ENCODE data around the gene MTX1. TPM values are rescaled to one million over a fixed set of nuclear protein-coding genes. Genes with fewer than 3 reads are reported as not detected.
A peak's percentile ranks its signal among the peaks of the same experiment; 100 is the strongest.

The MTX1 gene
- total RNA-seq, 3 donors from 2014 or later (not counting 1 experiment from before 2014, with no cell fraction given), result 22.3 to 28.5 (median 27.9) TPM

DNA sequence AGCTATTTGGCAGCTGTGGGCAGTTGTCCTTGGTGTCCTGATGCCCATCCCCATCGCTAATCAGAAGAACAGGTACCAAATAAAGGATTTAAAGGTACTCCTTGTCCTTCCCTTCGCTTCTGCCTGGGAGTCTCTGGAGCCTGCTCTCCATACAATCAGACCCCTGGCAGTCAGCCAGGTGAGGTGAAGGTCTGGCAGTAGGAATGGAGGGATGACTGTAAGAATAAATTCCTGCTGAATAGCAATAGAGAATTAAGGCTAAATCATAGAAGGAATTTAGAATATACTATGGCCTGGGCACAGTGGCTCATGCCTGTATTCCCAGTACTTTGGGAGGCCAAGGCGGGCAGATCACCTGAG is 10.0 kb upstream of the MTX1 start:
- TF ChIP-seq, protein P1, sequence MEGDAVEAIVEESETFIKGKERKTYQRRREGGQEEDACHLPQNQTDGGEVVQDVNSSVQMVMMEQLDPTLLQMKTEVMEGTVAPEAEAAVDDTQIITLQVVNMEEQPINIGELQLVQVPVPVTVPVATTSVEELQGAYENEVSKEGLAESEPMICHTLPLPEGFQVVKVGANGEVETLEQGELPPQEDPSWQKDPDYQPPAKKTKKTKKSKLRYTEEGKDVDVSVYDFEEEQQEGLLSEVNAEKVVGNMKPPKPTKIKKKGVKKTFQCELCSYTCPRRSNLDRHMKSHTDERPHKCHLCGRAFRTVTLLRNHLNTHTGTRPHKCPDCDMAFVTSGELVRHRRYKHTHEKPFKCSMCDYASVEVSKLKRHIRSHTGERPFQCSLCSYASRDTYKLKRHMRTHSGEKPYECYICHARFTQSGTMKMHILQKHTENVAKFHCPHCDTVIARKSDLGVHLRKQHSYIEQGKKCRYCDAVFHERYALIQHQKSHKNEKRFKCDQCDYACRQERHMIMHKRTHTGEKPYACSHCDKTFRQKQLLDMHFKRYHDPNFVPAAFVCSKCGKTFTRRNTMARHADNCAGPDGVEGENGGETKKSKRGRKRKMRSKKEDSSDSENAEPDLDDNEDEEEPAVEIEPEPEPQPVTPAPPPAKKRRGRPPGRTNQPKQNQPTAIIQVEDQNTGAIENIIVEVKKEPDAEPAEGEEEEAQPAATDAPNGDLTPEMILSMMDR (IDR thresholded peaks at IDR 0.05), result no peak
- intact Hi-C loops (cut with micrococcal nuclease), result no loop called here

DNA sequence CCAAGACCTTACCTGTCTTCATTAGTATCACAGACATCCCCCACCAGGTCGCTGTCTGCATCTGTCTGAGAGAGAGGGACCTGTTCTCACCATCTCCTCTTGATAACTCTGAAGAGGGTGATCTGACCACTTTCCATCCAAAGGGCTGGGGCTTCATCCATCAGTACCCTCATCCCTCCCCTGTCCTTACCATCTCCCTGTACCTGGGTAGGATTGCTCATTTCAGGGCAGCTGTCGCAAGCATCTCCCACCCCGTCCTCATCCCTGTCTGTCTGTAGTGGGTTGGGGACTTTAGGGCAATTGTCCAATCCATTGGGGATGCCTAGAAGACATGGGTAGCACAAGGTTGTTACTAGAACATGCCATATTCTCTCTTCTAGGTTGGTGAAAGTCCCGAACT is 8.7 kb upstream of the MTX1 start:
- TF ChIP-seq, protein P1 (IDR thresholded peaks at IDR 0.05), result no peak
- Histone ChIP-seq H3K27ac (ENCODE audit: low read length) (no peak overlapping the region), H3K36me3 (ENCODE audit: control insufficient read depth, insufficient read depth, low read length) (no peaks in the 10 kb centered on the region), H3K4me3 (ENCODE audit: low read length) (no peak overlapping the region), H3K27me3 (ENCODE audit: control insufficient read depth, insufficient read depth, low read length) (no peaks in the 10 kb centered on the region), H3K9me3 (ENCODE audit: control insufficient read depth, insufficient read depth, low read length) (no peaks in the 10 kb centered on the region), H3K4me1 (ENCODE audit: control insufficient read depth, insufficient read depth, low read length) (peaks cover 2% of the 10 kb centered on the region)
- Mint-ChIP-seq H3K9me3 (no peaks in the 10 kb centered on the region), H3K27me3 (ENCODE audit: low read depth in 2 of 2) (peaks cover 0 to 3% of the 10 kb centered on the region in 2 donors), H3K4me3 (no peak overlapping the region), H3K4me1 (peaks cover 0 to 5% of the 10 kb centered on the region in 2 donors), H3K27ac (peak overlapping the region in 1 of 2 donors; percentile 22), H3K36me3 (no peaks in the 10 kb centered on the region)
- intact Hi-C loops (cut with micrococcal nuclease), result no loop called here
- DNase-seq, result no peak
- WGBS (ENCODE audit: insufficient coverage), result 81% methylated on average over 3 of the region's 4 CpGs
- no peak for ATAC-seq

More for the DNA sequence above, 10.0 kb upstream of the MTX1 start:
- DNase-seq (no peak), ATAC-seq (no peak)
- Histone ChIP-seq H3K4me1 (ENCODE audit: control insufficient read depth, insufficient read depth, low read length) (peaks cover 14% of the 10 kb centered on the region), H3K27ac (ENCODE audit: low read length) (no peak overlapping the region), H3K9me3 (ENCODE audit: control insufficient read depth, insufficient read depth, low read length) (no peaks in the 10 kb centered on the region), H3K36me3 (ENCODE audit: control insufficient read depth, insufficient read depth, low read length) (no peaks in the 10 kb centered on the region), H3K27me3 (ENCODE audit: control insufficient read depth, insufficient read depth, low read length) (no peaks in the 10 kb centered on the region), H3K4me3 (ENCODE audit: low read length) (no peak overlapping the region)
- Mint-ChIP-seq H3K27me3 (ENCODE audit: low read depth in 2 of 2) (peaks cover 0 to 13% of the 10 kb centered on the region in 2 donors), H3K9me3 (no peaks in the 10 kb centered on the region), H3K4me1 (peaks cover 11 to 17% of the 10 kb centered on the region in 2 donors), H3K36me3 (no peaks in the 10 kb centered on the region), H3K4me3 (no peak overlapping the region), H3K27ac (no peak overlapping the region)
- 95% methylated on average over 3 of the region's 3 CpGs for WGBS (ENCODE audit: insufficient coverage)

DNA sequence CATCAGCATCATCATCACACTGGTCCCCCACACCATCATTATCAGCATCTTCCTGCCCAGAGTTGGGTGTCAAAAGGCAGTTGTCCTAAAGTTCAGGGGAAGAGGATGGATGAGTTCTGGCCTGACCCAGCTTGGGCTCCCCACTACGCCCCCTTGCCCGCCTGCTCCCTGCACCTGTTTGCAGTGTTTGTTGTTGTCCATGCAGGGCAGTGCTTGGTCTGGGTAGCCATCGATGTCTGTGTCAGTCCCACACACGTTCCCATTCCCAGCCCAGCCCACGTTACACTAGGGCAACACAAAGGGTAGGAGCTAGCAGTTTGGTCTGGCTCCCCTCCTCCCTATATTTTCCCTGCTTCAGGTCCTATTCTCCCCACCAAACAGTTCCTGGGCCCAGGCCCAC is 7.6 kb upstream of the MTX1 start:
- Mint-ChIP-seq H3K9me3 (no peaks in the 10 kb centered on the region), H3K27me3 (ENCODE audit: low read depth in 2 of 2) (no peaks in the 10 kb centered on the region), H3K4me1 (no peaks in the 10 kb centered on the region), H3K36me3 (no peaks in the 10 kb centered on the region), H3K4me3 (no peak overlapping the region), H3K27ac (no peak overlapping the region)
- WGBS (ENCODE audit: insufficient coverage), result 92% methylated on average over 5 of the region's 5 CpGs
- Histone ChIP-seq H3K4me3 (ENCODE audit: low read length) (no peak overlapping the region), H3K27me3 (ENCODE audit: control insufficient read depth, insufficient read depth, low read length) (no peaks in the 10 kb centered on the region), H3K9me3 (ENCODE audit: control insufficient read depth, insufficient read depth, low read length) (no peaks in the 10 kb centered on the region), H3K36me3 (ENCODE audit: control insufficient read depth, insufficient read depth, low read length) (no peaks in the 10 kb centered on the region), H3K4me1 (ENCODE audit: control insufficient read depth, insufficient read depth, low read length) (no peaks in the 10 kb centered on the region), H3K27ac (ENCODE audit: low read length) (no peak overlapping the region)
- intact Hi-C loops (cut with micrococcal nuclease), result no loop called here
- ATAC-seq (no peak), DNase-seq (no peak)
- TF ChIP-seq, protein P1 (IDR thresholded peaks at IDR 0.05), result no peak

DNA sequence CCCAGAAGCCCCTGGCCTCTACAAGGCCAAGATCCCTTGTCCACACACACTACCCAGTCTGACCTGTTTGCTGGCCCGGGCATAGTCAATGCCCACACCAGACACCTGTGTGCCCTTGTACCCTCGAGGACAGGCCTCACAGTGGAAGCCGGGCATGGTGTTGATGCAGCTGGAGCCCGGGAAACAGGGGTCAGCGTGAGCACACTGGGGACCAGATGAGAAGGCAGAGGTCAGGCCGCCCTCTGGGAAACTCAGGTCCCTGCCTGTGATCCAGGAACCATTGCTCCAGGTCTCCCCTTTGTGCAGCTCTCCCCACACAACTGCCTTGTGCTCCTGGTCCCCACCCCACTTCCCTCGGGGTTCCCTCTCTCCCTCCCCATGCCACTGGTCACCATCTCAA is 6.3 kb upstream of the MTX1 start:
- TF ChIP-seq, protein P1 (IDR thresholded peaks at IDR 0.05), result no peak
- DNase-seq, result no peak
- H3K27ac Mint-ChIP-seq, result no peak overlapping the region
- Histone ChIP-seq H3K27me3 (ENCODE audit: control insufficient read depth, insufficient read depth, low read length) (no peaks in the 10 kb centered on the region), H3K36me3 (ENCODE audit: control insufficient read depth, insufficient read depth, low read length) (no peaks in the 10 kb centered on the region), H3K4me3 (ENCODE audit: low read length) (no peak overlapping the region), H3K4me1 (ENCODE audit: control insufficient read depth, insufficient read depth, low read length) (peaks cover 5% of the 10 kb centered on the region), H3K27ac (ENCODE audit: low read length) (no peak overlapping the region), H3K9me3 (ENCODE audit: control insufficient read depth, insufficient read depth, low read length) (no peaks in the 10 kb centered on the region)
- intact Hi-C loops (cut with micrococcal nuclease), result no loop called here
- H3K9me3 Mint-ChIP-seq, result no peaks in the 10 kb centered on the region
- whole genome bisulfite sequencing (ENCODE audit: insufficient coverage), result 92% methylated on average over 7 of the region's 7 CpGs
- no peak overlapping the region for H3K4me3 Mint-ChIP-seq
- peaks cover 5% of the 10 kb centered on the region in 2 donors for H3K4me1 Mint-ChIP-seq
- H3K36me3 Mint-ChIP-seq, result no peaks in the 10 kb centered on the region
- no peak for ATAC-seq
- no peaks in the 10 kb centered on the region for H3K27me3 Mint-ChIP-seq (ENCODE audit: low read depth in 2 of 2)

All from natural killer cell (primary cell).